Stimulated activated CD8-positive, alpha-beta memory T cell treated with anti-CD3 and anti-CD28 coated beads, Interleukin-2, amount 100 ng/mL, for 1 hour (primary cell): ENCODE data around the gene RPL7A.
"Not testable (repeated sequence)": the region's sequence is repeated elsewhere in the genome, so short reads cannot be mapped to it uniquely, and the experiment has no call there.

Experiments
- DNase-seq, 2 donors: peaks; one replicate each; pipeline ENCODE4 v3.0.0-alpha.2; 2020; ENCODE audit warnings: low read depth in 2 of 2

The RPL7A gene

GRCh38 chr9:133389025-133389557 is 41.1 kb downstream of the RPL7A start:
- no peak for DNase-seq

DNA sequence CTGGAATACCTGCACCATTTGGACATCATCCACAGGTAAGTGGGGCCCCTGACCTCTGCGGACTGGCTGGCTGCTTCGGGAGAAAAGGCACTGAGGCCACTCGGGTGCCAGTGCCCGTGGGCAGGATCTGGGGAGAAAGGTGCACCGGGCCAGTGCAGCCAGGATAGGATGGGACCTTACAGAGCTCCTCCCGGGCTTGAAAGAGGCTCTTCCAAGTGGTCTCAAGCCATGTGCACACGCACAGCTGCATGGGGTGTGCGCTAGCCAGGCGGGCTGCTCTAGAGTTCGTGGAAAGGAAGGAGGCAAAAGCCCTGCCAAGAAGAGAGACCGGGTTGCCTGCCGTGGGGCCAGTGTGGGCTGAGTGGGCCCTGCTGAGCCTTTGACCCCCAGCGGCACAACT is 41.5 kb downstream of the RPL7A start:
- DNase-seq, result no peak

DNA sequence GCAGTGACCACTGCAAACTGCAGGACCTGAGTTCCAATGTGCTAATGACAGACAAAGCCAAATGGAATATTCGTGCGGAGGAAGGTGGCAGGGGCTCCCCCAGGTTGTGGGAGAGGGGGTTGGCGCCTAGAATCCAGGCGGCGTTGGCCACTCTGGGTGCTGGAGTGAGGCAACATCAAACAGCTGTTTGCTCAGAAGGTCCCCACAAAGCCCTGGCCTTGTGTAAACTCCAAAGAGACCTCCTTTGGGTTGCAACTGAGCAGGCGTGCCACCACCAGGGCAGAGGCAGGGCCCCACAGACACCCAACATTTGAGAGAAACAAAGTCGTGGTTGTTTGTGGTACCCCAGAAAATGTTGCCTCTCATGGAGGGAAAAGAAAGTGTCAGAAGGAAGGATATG is 42.7 kb downstream of the RPL7A start:
- DNase-seq, result no peak

DNA sequence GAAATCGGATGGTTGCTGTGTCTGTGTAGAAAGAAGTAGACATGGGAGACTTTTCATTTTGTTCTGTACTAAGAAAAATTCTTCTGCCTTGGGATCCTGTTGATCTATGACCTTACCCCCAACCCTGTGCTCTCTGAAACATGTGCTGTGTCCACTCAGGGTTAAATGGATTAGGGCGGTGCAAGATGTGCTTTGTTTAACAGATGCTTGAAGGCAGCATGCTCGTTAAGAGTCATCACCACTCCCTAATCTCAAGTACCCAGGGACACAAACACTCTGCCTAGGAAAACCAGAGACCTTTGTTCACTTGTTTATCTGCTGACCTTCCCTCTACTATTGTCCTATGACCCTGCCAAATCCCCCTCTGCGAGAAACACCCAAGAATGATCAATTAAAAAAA is 43.4 kb downstream of the RPL7A start:
- DNase-seq, result not testable (repeated sequence)

- DNase-seq, result not testable (repeated sequence)
Observed at GRCh38 chr9:133392308-133392707, 44.3 kb downstream of the RPL7A start.

DNA sequence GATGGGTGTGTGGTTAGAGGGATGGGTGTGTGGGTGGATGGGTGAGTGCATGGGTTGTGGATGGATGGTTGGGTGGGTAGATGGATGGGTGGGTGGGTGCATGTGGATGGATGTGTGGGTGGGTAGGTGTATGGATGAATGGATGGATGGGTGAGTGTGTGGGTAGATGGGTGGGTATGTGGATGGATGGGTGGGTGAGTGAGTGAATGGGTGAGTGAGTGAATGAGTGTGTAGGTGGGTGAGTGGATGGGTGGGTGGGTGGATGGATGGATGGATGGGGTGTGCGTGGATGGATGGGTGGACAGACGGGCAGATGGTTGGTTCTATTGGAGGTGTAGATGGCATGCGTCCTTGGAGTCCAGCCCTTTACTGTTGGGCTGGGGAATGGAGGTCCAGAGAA is 45.4 kb downstream of the RPL7A start:
- no peak for DNase-seq

DNA sequence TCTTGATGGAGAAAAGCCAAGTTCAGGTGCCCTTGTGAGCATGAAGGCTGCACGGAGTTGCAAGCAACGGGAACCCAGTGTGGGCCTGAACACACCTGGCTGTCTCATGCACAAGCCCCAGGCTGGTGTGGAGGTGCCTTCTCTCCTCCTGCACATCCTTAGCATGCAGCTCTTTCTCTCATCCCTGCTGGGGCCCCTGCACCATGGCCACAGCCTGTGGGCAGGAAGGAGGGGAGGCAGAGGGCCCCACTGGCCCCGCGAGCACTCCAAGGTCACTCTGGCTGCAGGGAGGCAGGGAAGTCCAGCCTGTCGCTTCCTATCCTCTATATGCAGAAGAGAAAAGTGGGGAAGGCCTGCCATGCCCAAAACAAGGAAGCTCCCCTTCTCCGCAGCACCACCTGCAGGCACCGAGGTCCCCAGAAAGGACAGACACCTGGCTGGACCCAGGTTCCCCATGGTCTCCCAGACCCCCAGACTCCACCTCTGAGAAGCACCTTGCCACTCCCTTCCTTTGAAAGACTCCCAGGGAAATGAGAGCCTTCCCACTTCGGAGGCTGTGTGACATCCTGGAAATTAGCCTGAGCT is 46.8 kb downstream of the RPL7A start:
- no peak for DNase-seq

DNA sequence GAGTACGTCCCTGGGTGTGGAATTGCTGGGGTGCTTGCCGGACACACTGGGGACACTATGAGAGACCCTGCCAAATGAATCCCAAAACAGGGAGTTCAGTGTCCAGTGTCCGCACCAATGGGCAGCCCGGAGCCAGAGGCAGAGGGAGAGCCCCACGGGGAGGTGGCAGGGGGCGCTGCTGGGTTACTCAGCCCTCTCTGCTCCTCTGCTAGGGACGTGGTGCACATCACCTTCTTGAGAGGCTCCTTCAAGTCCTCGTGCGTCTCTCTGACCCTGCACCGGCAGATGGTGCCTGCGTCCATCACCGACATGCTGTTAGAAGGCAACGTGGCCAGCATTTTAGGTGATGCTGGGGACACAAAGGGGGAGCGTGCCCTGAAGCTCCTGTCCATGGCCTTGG is 48.9 kb downstream of the RPL7A start:
- DNase-seq, result no peak

DNA sequence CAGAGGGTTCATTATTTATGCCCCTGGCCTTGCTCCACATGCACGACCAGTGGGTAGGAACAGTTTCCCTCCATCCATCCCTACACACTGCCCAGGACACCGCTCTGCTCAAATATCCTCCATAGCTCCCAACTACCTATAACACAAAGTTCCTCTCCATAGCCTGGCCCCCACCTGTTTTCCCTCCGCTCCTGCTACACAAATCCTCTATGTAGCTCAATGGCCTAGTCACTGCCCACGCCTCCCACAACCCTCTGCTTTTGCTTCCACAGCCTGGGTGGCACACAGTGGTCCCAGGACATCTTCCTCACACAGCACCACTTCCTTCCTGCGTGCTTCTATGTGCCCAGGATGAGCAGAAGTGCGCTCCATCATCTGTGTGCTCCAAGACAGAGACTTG is 49.4 kb downstream of the RPL7A start:
- no peak for DNase-seq

GRCh38 chr9:133397895-133398294 is 49.9 kb downstream of the RPL7A start:
- no peak for DNase-seq

GRCh38 chr9:133400292-133400691 is 52.3 kb downstream of the RPL7A start:
- DNase-seq, result no peak
